Measurements from ENCODE around the gene ACAA1. TPM values are rescaled to one million over a fixed set of nuclear protein-coding genes. Genes with fewer than 3 reads are reported as not detected.

Gene ACAA1
- total and polyA plus RNA-seq, 9 of the 15 experiments (the other 6 are each of a cell fraction or from before 2014, with no cell fraction given): 4.0 to 88.9 (median 57.2) TPM

- TF ChIP-seq ARID4B (CRISPR knock-in tag; IDR thresholded peaks at IDR 0.05) (no peak), KLF6 (CRISPR knock-in tag; IDR thresholded peaks at IDR 0.05; ENCODE audit: borderline replicate concordance) (no peak), GMEB1 (CRISPR knock-in tag; IDR thresholded peaks at IDR 0.05) (no peak), FOXO4 (CRISPR knock-in tag; IDR thresholded peaks at IDR 0.05) (no peak), ZFP1 (CRISPR knock-in tag; IDR thresholded peaks at IDR 0.05) (no peak), NFATC3 (IDR thresholded peaks at IDR 0.05) (no peak), ZNF436 (CRISPR knock-in tag; IDR thresholded peaks at IDR 0.05) (no peak)
These were observed 27.2 kb downstream of the ACAA1 start (continued) for GRCh38 chr3:38109580-38110313.

All from K562 (cell line).